Testis (tissue), 2 donors: ENCODE measurements around the gene ZBTB7B.

ENCODE experiments used
- CTCF ChIP-seq, 3 experiments: fragments of 450-650 bp in 2 of 3; fragments of 200-600 bp in 1 of 3; sonication (generic) in 1 of 3; IDR thresholded peaks; one replicate each; pipeline ENCODE4 v1.5.1; 2016 to 2019; ENCODE audit warnings: antibody characterized with exemption in 3 of 3, mild to moderate bottlenecking in 2 of 3, moderate library complexity in 1 of 3
- POLR2A ChIP-seq: fragments of 450-650 bp; IDR thresholded peaks from one replicate; pipeline ENCODE4 v1.6.1; 2017; ENCODE audit warnings: antibody characterized with exemption, mild to moderate bottlenecking, moderate library complexity

GRCh38 chr1:155005076-155006011, 2.7 kb downstream of the ZBTB7B start:
- TF ChIP-seq CTCF (IDR thresholded peaks at IDR 0.05) = no peak
- no peak for TF ChIP-seq POLR2A
